Measurements from ENCODE around the gene CDH4.

CDH4 gene

DNA sequence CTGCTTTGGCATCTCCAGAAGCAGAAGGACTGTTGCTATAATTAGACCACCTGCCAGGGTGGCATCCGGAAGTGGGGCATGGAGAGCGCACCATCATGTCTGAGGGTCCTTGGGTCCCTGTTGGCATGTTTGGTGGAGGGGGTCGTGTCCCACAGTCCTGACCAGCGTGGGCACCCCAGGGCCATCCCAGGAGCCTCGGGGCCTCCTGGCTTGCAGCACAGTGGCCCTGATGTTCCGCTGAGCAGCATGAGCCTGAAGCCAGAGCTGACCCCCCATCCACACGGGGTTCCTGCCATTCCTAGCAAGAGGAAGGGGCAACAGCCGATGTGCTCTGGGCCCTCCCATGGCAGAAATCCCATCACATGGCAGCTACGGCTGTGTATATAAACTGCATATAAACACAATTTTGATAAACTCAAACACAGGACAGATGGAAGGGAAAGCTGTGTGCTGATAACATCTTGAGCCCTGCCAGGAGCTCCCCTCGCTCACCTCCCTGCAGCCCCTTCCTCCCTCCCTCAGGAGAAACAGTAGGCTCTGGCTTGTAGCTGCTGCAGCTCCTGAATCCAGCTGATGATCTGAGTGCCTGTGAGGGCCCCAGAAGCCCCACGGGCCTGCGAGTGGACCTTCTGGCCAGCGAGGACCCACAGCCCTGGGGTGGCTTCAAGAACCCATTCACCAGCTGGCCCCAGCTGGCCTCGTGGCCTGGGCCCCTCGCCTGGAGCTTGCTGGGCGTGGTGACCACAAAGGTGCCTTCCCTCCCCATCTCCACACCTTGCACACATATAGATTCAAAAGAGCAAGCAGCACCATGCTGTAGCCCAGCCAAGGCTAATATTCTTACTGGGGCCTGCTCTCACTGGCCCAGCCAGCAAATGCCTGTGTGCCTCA, 321.6 kb downstream of the CDH4 start:
- no peak for DNase-seq

DNA sequence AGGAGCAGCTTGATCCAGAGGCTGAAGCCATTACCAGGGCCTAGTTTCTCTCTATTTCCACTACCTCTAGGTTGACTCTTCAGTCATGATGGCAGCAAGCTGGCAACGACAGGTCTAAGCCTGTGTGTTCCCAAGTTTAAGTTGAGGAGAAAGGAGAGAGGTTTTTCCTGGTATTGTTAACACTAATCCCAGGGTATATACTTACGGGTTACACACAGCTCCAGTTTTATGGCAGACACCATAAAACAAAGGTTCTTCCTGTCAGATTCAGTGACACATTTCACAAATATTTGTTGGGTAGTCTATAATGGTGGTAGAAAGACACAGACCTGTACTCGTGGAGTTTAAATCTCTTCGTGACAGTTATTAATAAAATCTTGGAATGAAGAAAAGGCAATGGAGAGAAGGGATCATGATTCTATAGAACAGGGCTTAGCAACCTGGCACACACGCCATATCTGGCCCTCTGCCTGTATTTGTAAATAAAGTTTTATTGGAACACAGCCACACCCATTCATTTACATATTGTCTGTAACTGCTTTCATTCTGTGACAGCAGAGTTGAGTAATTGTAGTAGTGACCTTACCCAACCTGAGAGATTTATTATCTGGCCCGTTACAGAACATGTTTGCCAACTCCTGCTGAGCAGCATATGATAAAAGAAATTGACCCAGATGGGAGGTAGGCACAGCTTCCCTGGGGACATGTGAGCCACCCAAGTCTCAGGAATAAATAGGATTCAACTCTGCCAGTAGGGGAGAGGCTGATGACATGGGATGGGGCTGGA, 323.3 kb downstream of the CDH4 start:
- DNase-seq: no peak

GRCh38 chr20:61576372-61576771, 324.3 kb downstream of the CDH4 start:
- DNase-seq: no peak

- DNase-seq: no peak
These were observed 325.0 kb downstream of the CDH4 start for GRCh38 chr20:61577065-61577464.

- no peak for DNase-seq
These were observed 327.8 kb downstream of the CDH4 start for GRCh38 chr20:61579908-61580307.

GRCh38 chr20:61580958-61581824, 329.1 kb downstream of the CDH4 start:
- DNase-seq: no peak

- no peak for DNase-seq
These were observed 329.7 kb downstream of the CDH4 start for GRCh38 chr20:61581825-61582188.

- no peak for DNase-seq
These were observed 330.3 kb downstream of the CDH4 start for GRCh38 chr20:61582196-61582923.

- no peak for DNase-seq
These were observed 331.3 kb downstream of the CDH4 start for GRCh38 chr20:61583356-61583755.

GRCh38 chr20:61584851-61585250, 332.8 kb downstream of the CDH4 start:
- DNase-seq: no peak

DNA sequence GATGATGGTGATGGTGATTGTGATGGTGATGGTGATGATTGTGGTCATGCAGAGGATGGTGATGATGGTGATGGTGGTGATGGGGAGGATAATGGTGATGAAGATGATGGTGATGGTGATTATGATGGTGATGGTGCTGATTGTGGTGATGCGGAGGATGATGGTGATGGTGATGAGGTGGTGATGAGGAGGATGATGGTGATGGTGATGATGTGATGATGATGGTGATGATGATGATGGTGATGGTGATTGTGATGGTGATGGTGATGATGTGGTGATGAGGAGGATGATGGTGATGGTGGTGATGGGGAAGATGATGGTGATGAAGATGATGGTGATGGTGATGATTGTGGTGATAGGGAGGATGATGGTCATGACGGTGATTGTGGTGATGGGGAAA, 333.7 kb downstream of the CDH4 start:
- no peak for DNase-seq

DNA sequence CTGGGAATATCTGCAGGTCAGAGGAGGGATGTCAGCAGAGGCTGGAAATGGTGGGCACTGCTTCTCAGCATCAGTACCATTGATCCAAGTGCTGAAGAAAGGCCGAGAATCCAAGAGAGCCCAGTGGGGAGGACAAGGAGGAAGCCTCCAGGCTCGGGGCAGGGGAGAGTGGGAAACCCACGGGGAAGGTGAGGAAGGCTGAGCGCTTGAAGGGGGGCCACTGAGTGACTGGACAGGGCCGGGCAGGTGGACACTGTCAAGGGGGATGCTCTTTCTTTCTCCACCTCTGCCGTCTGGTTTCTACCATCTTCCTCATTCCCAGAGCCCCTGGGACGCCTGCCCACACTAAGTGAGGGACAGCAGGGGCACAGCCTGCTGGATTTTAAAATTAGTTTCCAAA, 335.0 kb downstream of the CDH4 start:
- DNase-seq: no peak

- DNase-seq: no peak
These were observed 335.7 kb downstream of the CDH4 start for GRCh38 chr20:61587681-61588289.

DNA sequence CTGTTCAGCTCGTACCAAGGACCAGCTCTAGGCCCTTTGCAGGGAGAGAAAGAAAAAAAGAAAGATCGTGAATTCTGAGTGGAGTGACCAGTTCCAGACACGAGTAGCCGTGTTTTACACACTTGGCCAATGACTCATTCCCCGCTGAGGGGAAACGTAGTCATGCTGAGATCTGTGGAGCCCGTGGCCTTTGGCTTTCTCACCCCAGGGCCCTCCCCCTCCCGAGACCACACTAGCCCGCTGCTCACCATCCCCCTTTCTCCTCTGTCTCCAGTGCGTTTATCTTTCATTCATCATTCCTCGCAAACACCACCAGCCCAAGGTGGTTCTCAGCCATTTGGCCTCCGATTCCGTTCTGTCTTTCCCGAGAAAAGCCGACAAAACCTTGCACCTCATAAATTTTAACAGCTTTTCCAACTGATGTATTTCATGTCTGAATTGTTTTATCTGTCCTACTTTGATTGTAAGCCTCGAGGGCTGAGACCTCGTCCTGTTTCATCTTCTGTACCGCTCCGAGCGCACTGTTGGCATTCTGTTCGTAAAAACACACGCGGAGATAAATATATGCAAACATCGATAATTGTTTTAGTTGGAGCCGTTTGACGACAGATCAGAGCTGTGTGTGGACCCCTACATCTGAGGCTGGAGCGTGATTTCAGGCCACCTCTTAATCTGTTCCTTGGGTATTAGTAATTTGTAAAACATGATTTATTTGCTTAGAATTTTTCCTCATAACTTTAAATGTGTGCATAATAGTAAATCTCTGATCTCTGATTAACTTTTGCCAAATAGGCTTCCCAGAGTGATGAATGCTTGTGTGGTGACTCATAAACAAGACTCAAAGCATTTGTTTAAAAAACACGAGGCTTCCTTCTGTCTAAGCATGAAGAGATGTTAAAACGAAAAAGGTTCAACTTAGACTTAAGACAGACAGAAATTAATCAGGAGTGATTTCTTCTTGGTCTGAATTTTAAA, 336.6 kb downstream of the CDH4 start:
- no peak for DNase-seq

DNA sequence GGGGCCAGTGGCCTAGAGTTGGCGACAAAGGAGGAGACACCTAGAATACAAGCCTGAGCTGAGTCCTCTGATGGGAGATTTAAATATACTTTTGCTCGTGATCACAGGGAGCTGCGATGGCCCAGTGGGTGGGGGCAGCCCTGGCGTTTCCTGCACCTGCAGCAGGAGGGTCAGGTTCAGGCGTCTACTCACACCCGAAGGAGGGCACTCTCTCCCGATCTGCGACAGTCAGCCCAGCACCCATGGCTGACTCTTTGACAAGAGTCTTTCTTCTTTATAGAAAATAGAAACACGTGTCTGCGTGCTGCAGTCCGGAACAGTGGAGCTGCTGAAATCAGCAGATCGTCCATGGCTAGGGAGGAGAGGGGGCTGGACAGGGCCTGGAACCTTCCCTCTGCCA, 338.2 kb downstream of the CDH4 start:
- DNase-seq: no peak

DNA sequence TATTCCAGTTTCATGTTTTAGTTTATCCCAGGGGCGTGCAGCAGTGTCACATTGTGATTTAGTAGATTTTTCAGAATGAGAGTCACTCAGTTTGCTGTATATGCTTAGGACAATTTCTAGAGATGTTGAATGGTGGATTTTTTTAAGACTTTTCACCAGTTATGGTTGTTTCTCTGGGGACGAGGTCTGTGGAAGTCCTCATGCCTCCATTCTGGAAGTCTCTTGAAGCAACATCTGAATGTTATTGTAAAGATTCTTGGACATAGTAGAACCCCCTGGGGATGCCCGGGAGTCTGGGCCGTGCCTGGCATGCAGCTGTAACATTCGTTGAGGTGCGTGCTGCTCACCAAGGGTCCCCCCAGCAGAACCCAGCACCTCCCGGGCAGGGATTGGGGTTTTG, 341.5 kb downstream of the CDH4 start:
- no peak for DNase-seq

DNA sequence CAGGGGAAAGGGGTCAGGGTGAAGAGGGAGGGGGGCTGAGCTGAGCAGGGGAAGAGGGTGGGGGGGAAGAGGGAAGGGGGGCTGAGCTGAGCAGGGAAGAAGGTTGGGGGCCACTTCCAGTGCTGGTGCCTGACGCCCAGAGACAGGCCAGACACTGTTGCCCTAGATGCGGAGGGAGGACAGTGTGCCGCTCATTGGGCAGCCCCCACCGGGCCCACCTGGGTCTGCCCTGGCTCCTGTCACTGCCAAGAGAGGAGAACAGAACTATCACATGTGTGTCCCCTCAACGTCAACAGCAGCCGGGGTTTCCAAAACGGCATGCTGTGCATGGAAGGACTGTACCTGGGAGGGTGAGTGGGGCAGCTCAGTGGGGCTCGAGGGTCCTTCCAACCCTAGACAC, 342.1 kb downstream of the CDH4 start:
- DNase-seq: no peak

- DNase-seq: no peak
These were observed 343.2 kb downstream of the CDH4 start for GRCh38 chr20:61595216-61595615.

GRCh38 chr20:61596687-61597330, 344.7 kb downstream of the CDH4 start:
- DNase-seq: no peak
